HUES6 (cell line): ENCODE results near the gene PIR.

Experiments used
- H3K27ac ChIP-seq: 2 replicates; pipeline ENCODE4 v1.7.0; 2013; ENCODE audit warnings: low read depth, mild to moderate bottlenecking, low read length, inconsistent platforms
- H3K27me3 ChIP-seq: 2 replicates; pipeline ENCODE4 v1.6.1; 2013; ENCODE audit warnings: low read length; ENCODE audit not compliant: control insufficient read depth, insufficient read depth
- H3K36me3 ChIP-seq: 2 replicates; pipeline ENCODE4 v1.6.1; 2013; ENCODE audit warnings: low read length; ENCODE audit not compliant: control insufficient read depth, insufficient read depth
- H3K4me1 ChIP-seq: 2 replicates; pipeline ENCODE4 v1.6.1; 2013; ENCODE audit warnings: low read length; ENCODE audit not compliant: control insufficient read depth, insufficient read depth
- H3K4me3 ChIP-seq: 2 replicates; pipeline ENCODE4 v1.5.1; 2013; ENCODE audit warnings: low read depth, low read length
- H3K9ac ChIP-seq: one replicate; pipeline ENCODE4 v1.6.1; 2013; ENCODE audit warnings: mild to moderate bottlenecking, low read length
- H3K9me3 ChIP-seq: 2 replicates; pipeline ENCODE4 v1.6.1; 2013; ENCODE audit warnings: low read depth, low read length; ENCODE audit not compliant: control insufficient read depth, insufficient read depth

The PIR gene

DNA sequence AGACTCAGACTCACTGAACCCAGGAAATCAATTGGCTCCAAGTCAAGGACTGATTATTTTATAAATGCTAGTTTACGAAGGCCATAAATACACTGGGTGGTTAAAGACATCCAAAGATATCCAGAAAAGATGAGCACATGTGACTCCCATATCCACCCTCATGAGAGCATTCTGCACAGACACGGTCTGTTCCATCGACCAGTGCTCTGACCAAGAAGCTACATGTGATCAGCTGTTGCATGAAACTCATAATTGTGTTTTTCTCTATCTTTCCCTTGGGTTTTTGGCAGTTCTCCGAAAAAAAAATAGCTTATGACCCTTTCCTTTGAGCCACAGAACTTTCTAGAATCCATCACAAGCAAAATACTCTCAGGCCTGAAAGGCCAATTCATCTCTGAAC lies 2.7 kb upstream of the PIR start:
- Histone ChIP-seq H3K4me3 (no peak overlapping the region), H3K9me3 (no peaks in the 10 kb centered on the region), H3K27me3 (peaks cover 3% of the 10 kb centered on the region; the same call in 1 of the 2 replicates), H3K4me1 (peaks cover 15% of the 10 kb centered on the region), H3K27ac (no peak overlapping the region), H3K36me3 (no peaks in the 10 kb centered on the region), H3K9ac (no peak overlapping the region)

DNA sequence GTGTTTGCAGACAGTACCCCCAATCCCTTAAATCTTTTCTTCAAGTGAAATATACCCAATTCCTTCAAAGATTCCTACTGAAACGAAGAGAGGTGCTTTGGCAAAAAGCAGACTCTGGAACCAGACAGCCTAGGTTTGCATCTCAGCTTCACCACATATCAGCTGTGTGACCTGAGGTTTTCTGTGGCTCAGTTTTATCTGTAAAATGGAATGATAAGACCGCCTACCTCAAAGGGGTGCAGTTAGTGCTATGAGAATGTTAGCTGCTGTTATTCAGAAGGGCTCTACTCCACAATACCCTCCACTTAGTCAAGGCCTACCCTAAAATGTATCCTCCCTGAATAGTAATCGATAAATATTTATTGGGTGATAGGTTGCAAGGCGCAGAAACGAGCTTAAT lies 664 bp downstream of the PIR start:
- no peaks in the 10 kb centered on the region for H3K36me3 ChIP-seq
- peaks cover 15% of the 10 kb centered on the region for H3K4me1 ChIP-seq
- peaks cover 3% of the 10 kb centered on the region; the same call in 1 of the 2 replicates for H3K27me3 ChIP-seq
- peak overlapping the region; percentile 71 for H3K9ac ChIP-seq
- peak overlapping the region; percentile 77 for H3K4me3 ChIP-seq
- H3K27ac ChIP-seq = peak overlapping the region; percentile 66; the same call in 1 of the 2 replicates
- no peaks in the 10 kb centered on the region for H3K9me3 ChIP-seq

DNA sequence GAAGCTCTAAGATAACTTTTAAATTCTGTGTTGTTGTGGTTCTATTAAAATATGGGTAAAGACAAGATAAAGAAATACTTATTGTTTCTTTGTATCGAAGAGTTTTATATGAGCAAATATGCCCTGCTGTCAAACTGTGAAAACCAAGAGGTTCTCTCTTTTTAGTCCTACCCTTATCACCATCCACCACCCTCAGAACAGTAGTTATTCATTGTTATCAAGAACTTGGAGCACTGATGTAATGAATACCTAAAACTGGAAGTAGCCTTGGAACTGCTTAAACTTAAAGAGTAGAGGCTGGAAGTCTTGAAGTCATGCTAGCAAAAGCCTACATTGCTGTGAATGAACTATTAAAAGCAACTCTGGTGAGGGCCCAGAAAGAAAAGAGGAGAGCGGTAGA lies 9.2 kb downstream of the PIR start:
- Histone ChIP-seq H3K9ac (no peak overlapping the region), H3K27me3 (peaks cover 4% of the 10 kb centered on the region; the same call in 1 of the 2 replicates), H3K4me1 (no peaks in the 10 kb centered on the region), H3K9me3 (no peaks in the 10 kb centered on the region), H3K27ac (no peak overlapping the region), H3K36me3 (peaks cover 2% of the 10 kb centered on the region; the same call in 1 of the 2 replicates), H3K4me3 (no peak overlapping the region)

DNA sequence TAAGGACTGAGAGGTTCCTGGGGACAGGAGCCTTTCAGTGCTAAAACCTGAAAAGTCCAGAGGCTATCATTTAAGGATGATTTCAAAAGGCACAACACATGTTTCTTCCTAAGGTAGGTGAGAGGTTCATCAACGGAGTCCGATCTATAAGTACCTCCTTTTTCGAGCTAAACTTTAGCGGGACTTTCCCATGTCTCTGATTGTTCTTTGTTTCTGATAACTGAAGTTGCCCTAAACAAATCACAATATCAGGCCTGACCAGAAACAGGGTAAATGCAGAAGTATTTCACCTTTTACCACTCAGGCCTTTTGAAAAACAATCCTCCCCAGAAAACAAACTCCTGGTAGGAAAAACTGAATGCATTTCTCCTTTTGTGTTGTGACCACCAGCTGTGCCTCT lies 17.6 kb downstream of the PIR start:
- Histone ChIP-seq H3K4me3 (no peak overlapping the region), H3K27ac (no peak overlapping the region; the same call in 1 of the 2 replicates), H3K9ac (no peak overlapping the region), H3K36me3 (peaks cover 8% of the 10 kb centered on the region; the same call in 1 of the 2 replicates), H3K9me3 (no peaks in the 10 kb centered on the region), H3K4me1 (peaks cover 17% of the 10 kb centered on the region), H3K27me3 (peaks cover 10% of the 10 kb centered on the region; the same call in 1 of the 2 replicates)

DNA sequence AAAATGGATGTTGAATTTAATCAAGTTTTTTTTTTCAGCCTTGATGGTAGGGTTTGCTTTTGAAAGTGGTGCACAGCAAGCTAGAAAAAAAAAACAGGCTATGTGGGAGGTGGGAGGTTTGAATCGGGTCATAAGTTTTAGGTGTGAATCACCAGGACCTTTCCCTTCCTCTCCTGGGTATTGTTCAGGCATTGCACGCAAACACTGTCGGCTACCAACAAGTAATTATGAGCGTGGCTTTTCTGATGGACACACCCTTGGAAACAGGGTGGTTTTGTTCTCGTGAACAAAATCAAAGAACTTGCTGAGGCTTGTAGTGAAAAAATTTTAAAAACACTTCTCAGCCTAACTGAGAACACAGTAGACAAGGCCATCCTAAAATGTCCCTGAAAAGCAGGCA lies 18.1 kb downstream of the PIR start:
- no peak overlapping the region for H3K4me3 ChIP-seq
- H3K4me1 ChIP-seq = peaks cover 17% of the 10 kb centered on the region
- H3K9ac ChIP-seq = no peak overlapping the region
- H3K36me3 ChIP-seq = peaks cover 8% of the 10 kb centered on the region; the same call in 1 of the 2 replicates
- no peak overlapping the region; the same call in 1 of the 2 replicates for H3K27ac ChIP-seq
- no peaks in the 10 kb centered on the region for H3K9me3 ChIP-seq
- H3K27me3 ChIP-seq = peaks cover 10% of the 10 kb centered on the region; the same call in 1 of the 2 replicates

DNA sequence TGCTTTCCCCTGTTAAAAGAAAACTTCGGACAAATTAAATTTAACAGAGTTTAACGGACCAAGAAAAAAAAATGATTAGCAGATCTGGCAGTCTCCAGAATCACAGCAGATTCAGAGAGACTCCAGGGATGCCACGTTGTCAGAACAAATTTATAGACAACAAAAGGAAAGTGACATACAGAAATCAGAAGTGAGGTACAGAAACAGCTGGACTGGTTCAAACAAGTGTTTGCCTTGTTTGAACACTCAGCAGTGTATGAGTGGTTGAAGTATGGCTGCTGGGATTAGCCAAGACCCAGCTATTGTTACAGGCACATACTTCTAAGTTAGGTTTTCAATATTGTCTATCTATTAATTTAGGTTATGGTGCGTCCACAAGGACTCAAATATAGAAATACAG lies 19.1 kb downstream of the PIR start:
- H3K36me3 ChIP-seq = peaks cover 7% of the 10 kb centered on the region; the same call in 1 of the 2 replicates
- no peak overlapping the region for H3K27ac ChIP-seq
- H3K4me1 ChIP-seq = peaks cover 17% of the 10 kb centered on the region
- H3K9me3 ChIP-seq = no peaks in the 10 kb centered on the region
- no peak overlapping the region for H3K4me3 ChIP-seq
- H3K27me3 ChIP-seq = peaks cover 10% of the 10 kb centered on the region; the same call in 1 of the 2 replicates
- H3K9ac ChIP-seq = no peak overlapping the region

DNA sequence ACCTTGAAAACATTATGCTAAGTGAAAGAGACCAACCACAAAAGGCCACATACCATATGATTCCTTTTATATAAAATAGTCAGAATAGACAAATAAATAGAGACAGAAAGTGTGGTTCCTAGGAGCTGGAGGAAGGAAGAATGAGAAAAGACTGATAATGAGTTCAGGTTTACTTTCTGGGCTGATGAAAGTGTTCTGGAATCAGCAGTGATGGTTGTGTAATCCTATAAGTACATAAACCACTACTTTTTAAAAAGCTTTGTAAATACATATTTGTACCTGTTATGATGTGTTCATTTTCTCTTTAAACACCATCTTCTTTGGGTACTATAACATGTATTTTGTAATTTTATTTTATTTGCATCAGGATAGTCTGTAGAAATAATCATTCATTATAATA lies 20.6 kb downstream of the PIR start:
- Histone ChIP-seq H3K9ac (no peak overlapping the region), H3K9me3 (no peaks in the 10 kb centered on the region), H3K4me3 (no peak overlapping the region)

DNA sequence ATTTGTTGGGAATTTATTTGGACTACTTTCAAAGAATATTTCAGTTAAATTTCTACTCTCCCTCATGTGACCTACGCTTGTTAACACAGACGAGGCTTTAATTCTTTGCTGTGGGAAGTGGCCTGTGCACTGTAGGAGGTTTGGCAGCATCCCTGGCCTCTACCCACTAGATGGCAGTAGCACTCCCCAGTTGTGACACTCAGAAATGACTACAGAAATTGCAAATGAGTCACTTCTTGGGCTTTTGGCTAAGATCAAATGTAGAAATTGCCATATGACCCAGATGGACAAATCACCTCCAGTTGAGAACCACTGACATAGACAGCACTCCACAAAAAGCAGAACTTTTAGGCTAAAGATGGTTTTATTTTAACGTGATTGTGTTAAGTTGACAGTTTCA lies 22.1 kb downstream of the PIR start:
- peaks cover 17% of the 10 kb centered on the region for H3K4me1 ChIP-seq
- H3K9me3 ChIP-seq = no peaks in the 10 kb centered on the region
- H3K36me3 ChIP-seq = no peaks in the 10 kb centered on the region
- H3K27me3 ChIP-seq = peaks cover 3% of the 10 kb centered on the region; the same call in 1 of the 2 replicates
- H3K27ac ChIP-seq = no peak overlapping the region
- H3K9ac ChIP-seq = no peak overlapping the region
- no peak overlapping the region for H3K4me3 ChIP-seq

More for the DNA sequence above, 20.6 kb downstream of the PIR start:
- no peak overlapping the region for H3K27ac ChIP-seq
- no peaks in the 10 kb centered on the region for H3K36me3 ChIP-seq
- H3K27me3 ChIP-seq = peaks cover 3% of the 10 kb centered on the region; the same call in 1 of the 2 replicates
- peaks cover 17% of the 10 kb centered on the region for H3K4me1 ChIP-seq

DNA sequence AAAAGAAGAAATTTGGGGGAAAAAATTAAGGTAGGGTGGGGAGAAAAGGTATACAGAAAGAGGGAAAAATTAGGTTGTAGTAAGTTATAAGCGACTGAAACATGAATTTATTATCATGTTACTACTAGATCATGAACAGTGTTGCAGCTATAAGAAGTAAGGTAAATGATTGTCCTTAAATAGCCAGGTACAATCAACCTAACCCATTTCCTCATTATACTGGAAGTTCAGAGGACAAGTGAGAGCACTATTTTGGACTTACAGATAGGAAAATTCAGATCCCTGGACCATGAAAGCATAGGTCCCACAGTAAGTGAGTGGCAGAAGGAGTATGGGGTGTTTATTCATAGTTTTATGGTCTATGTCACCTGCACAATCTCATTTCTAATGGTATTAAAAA lies 23.5 kb downstream of the PIR start:
- peaks cover 4% of the 10 kb centered on the region for H3K4me1 ChIP-seq
- no peak overlapping the region for H3K4me3 ChIP-seq
- H3K27ac ChIP-seq = no peak overlapping the region
- no peaks in the 10 kb centered on the region for H3K36me3 ChIP-seq
- peaks cover 3% of the 10 kb centered on the region; the same call in 1 of the 2 replicates for H3K27me3 ChIP-seq
- no peak overlapping the region for H3K9ac ChIP-seq
- H3K9me3 ChIP-seq = no peaks in the 10 kb centered on the region

DNA sequence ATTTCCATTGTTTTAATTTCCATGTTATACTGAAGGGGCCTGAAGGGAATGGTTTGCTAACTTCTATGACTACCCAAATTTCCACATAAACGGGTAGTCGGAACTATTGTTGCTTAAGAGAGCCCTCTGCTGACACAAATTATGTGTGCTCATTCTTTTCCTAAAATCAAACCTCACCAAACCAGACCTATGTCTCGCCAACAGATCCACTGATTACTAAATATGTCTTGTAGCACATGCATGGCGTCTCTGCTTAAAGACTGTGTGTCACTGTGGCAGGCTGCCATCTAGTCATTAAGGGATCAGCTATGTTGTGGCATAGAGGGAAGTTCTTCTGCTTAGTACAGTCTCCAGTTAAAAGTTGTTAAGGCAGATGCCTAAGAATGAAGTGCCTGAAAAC lies 25.1 kb downstream of the PIR start:
- Histone ChIP-seq H3K4me3 (no peak overlapping the region), H3K36me3 (no peaks in the 10 kb centered on the region), H3K27me3 (peaks cover 3% of the 10 kb centered on the region; the same call in 1 of the 2 replicates), H3K9ac (no peak overlapping the region), H3K4me1 (peaks cover 8% of the 10 kb centered on the region), H3K27ac (no peak overlapping the region), H3K9me3 (no peaks in the 10 kb centered on the region)

DNA sequence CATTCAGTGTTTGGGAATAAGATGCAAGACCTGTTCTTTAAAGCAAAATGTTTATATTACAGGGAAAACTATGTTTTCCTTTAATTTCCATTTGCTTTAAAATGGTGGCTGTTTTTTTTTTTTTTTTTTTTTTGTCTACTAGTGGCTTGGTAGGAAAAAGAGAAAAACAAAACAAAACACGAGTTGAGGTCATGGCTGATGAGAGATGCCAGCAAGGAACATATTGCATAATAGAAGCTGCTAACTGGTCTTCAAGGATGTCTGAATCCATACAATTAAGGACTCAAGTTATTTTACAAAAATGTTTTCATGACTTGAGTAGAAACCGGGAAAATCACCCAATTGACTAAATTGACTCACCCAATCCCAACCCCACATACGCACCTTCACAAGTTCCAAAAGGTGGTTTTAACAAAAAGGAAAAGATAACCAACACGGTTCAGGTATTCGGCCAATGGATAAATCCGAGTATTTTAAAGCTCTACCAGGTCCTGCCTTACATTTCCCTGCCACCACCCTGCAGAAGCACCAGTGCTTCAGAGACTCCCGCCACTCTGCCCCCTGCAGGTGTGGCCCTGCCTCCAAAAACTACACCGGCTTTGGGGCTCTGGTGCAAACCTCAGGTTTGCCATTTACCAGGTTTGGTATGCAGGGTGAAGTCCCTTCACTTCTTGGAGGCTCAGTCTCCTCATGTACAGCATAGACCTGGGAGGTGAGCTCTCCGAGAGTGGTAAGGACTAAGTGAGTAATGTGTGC lies 27.1 kb downstream of the PIR start:
- Histone ChIP-seq H3K4me1 (peaks cover 4% of the 10 kb centered on the region; the same call in 1 of the 2 replicates), H3K27me3 (no peaks in the 10 kb centered on the region; the same call in 1 of the 2 replicates), H3K36me3 (no peaks in the 10 kb centered on the region), H3K9me3 (no peaks in the 10 kb centered on the region), H3K9ac (no peak overlapping the region), H3K27ac (no peak overlapping the region), H3K4me3 (no peak overlapping the region)
